ENCODE results near the gene PTPRN. TPM values are rescaled to one million over a fixed set of nuclear protein-coding genes. Genes with fewer than 3 reads are reported as not detected.

The PTPRN gene
- total RNA-seq, 2 donors from 2014 or later, result 0.44 to 1.1 TPM

DNA sequence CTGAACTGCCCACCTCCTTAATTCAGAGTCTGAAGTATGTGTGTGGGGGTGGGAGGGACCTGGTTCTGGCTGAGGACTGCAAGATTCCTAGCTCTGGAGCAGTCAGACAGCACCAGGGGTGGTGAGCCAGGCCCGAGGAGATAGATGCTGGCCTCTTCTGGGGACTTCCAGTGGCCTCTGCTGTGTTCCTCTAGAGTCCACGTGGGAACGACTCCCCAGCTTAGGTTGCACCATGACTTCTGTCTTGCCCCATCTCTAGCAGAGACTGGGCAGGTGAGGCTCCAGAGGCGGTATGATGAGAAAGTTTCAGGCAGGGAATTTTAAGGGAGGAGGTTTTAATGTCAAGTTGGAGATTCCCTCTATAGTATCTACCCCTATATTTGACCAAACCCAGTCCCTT, 45.4 kb upstream of the PTPRN start:
- no peak overlapping the region for H3K4me3 Mint-ChIP-seq
- peaks cover 72% of the 10 kb centered on the region for H3K27me3 Mint-ChIP-seq (ENCODE audit: insufficient read depth)
- peaks cover 2% of the 10 kb centered on the region for H3K4me1 Mint-ChIP-seq
- H3K9ac ChIP-seq (ENCODE audit: extremely low read depth, low read length, poor library complexity, severe bottlenecking), result no peak overlapping the region
- no peaks in the 10 kb centered on the region for H3K9me3 Mint-ChIP-seq
- no peak overlapping the region for H3K4me3 ChIP-seq (ENCODE audit: low read length)
- peaks cover 59% of the 10 kb centered on the region for H3K27me3 ChIP-seq (ENCODE audit: control insufficient read depth, insufficient read depth, low read length, poor library complexity, severe bottlenecking)
- H3K9me3 ChIP-seq (ENCODE audit: control insufficient read depth, low read length), result no peaks in the 10 kb centered on the region
- no peak for DNase-seq
- H3K36me3 ChIP-seq (ENCODE audit: control insufficient read depth, insufficient read depth, low read length), result no peaks in the 10 kb centered on the region
- no peaks in the 10 kb centered on the region for H3K36me3 Mint-ChIP-seq (ENCODE audit: low read depth)
- WGBS, 2 experiments (ENCODE audit: insufficient coverage in 1 of 2, insufficient read length in 1 of 2), result 60 to 92% methylated on average over 1 to 4 of the region's 4 CpGs
- no peak overlapping the region for H3K27ac Mint-ChIP-seq
- TF ChIP-seq CTCF (conservative IDR thresholded peaks at IDR 0.05), result no peak
- no peak overlapping the region for H3K27ac ChIP-seq (ENCODE audit: low read depth, low read length)
- no peaks in the 10 kb centered on the region for H3K4me1 ChIP-seq (ENCODE audit: control insufficient read depth, insufficient read depth, low read length)

DNA sequence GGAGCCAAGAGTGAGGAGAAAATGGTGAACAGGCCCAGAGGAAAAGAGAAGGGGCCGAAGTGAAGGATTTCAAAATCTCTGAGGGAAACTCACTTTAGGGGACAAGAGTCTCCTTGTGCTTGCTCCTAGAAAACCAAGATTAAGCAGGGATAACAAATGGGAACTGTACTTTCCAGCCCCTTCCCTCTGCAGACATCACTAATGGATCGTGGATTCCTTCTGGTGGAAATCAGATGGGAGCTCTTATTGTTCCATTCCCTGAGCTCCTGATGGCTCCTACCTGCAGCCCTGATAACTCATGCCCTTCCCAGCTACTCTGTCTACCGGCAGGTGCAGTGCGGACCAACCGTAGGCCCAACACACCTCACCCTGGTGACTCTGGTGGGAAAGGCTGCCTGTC, 43.9 kb upstream of the PTPRN start:
- no peak overlapping the region for H3K4me3 ChIP-seq (ENCODE audit: low read length)
- no peak overlapping the region for H3K4me3 Mint-ChIP-seq
- WGBS, 2 experiments (ENCODE audit: insufficient coverage in 1 of 2, insufficient read length in 1 of 2), result 75% methylated on average over 4 to 5 of the region's 5 CpGs
- no peak overlapping the region for H3K27ac Mint-ChIP-seq
- H3K27me3 ChIP-seq (ENCODE audit: control insufficient read depth, insufficient read depth, low read length, poor library complexity, severe bottlenecking), result peaks cover 59% of the 10 kb centered on the region
- no peaks in the 10 kb centered on the region for H3K9me3 ChIP-seq (ENCODE audit: control insufficient read depth, low read length)
- H3K36me3 ChIP-seq (ENCODE audit: control insufficient read depth, insufficient read depth, low read length), result no peaks in the 10 kb centered on the region
- no peak overlapping the region for H3K9ac ChIP-seq (ENCODE audit: extremely low read depth, low read length, poor library complexity, severe bottlenecking)
- TF ChIP-seq CTCF (conservative IDR thresholded peaks at IDR 0.05), result no peak
- DNase-seq, result no peak
- peaks cover 67% of the 10 kb centered on the region for H3K27me3 Mint-ChIP-seq (ENCODE audit: insufficient read depth)
- H3K27ac ChIP-seq (ENCODE audit: low read depth, low read length), result no peak overlapping the region
- no peaks in the 10 kb centered on the region for H3K4me1 ChIP-seq (ENCODE audit: control insufficient read depth, insufficient read depth, low read length)
- H3K4me1 Mint-ChIP-seq, result no peaks in the 10 kb centered on the region
- H3K36me3 Mint-ChIP-seq (ENCODE audit: low read depth), result no peaks in the 10 kb centered on the region
- H3K9me3 Mint-ChIP-seq, result no peaks in the 10 kb centered on the region

- Mint-ChIP-seq H3K4me3 (no peak overlapping the region), H3K27ac (no peak overlapping the region), H3K27me3 (ENCODE audit: insufficient read depth) (peaks cover 62% of the 10 kb centered on the region), H3K9me3 (no peaks in the 10 kb centered on the region), H3K4me1 (no peaks in the 10 kb centered on the region), H3K36me3 (ENCODE audit: low read depth) (no peaks in the 10 kb centered on the region)
- Histone ChIP-seq H3K27ac (ENCODE audit: low read depth, low read length) (no peak overlapping the region), H3K9me3 (ENCODE audit: control insufficient read depth, low read length) (no peaks in the 10 kb centered on the region), H3K4me3 (ENCODE audit: low read length) (no peak overlapping the region), H3K4me1 (ENCODE audit: control insufficient read depth, insufficient read depth, low read length) (no peaks in the 10 kb centered on the region), H3K27me3 (ENCODE audit: control insufficient read depth, insufficient read depth, low read length, poor library complexity, severe bottlenecking) (peaks cover 56% of the 10 kb centered on the region), H3K9ac (ENCODE audit: extremely low read depth, low read length, poor library complexity, severe bottlenecking) (no peak overlapping the region), H3K36me3 (ENCODE audit: control insufficient read depth, insufficient read depth, low read length) (no peaks in the 10 kb centered on the region)
- DNase-seq, result peak; percentile 92
- WGBS, 2 experiments (ENCODE audit: insufficient coverage in 1 of 2, insufficient read length in 1 of 2), result 38 to 40% methylated on average over 1 to 5 of the region's 5 CpGs
- TF ChIP-seq CTCF (conservative IDR thresholded peaks at IDR 0.05), result peak; percentile 84
Observed at GRCh38 chr2:219352448-219353023, 43.3 kb upstream of the PTPRN start.

Data from endodermal cell (in vitro differentiated cells).